GM18867 (cell line): ENCODE data around the gene TRPV2.

Source experiments
- ATAC-seq: cut with Tn5 transposase; IDR thresholded peaks from one replicate; pipeline ENCODE4 v1.9.1; 2021; ENCODE audit warnings: mild to moderate bottlenecking, moderate library complexity; ENCODE audit not compliant: unreplicated experiment

The TRPV2 gene

DNA sequence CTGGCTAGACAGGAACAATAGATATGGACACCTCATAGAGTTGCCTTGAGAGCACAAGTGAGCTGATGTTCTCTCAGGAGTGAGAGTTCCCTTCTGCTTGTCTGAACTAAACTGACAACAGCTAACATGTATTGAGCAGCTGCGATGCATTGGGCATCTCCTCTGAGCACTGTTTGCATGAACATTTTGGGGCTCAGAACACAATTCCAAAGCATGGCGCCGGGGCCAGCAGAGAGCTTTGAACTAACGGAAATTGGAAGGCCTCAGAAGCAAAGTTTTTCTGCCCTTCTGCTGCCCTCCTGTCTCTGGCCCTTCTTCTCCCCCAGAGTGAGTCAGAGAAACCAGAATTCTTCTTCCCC, 38.1 kb downstream of the TRPV2 start:
- ATAC-seq: no peak

GRCh38 chr17:16455997-16456741, 40.8 kb downstream of the TRPV2 start:
- ATAC-seq: no peak

GRCh38 chr17:16456742-16457316, 41.5 kb downstream of the TRPV2 start:
- no peak for ATAC-seq

GRCh38 chr17:16459271-16459670, 43.9 kb downstream of the TRPV2 start:
- ATAC-seq: no peak

DNA sequence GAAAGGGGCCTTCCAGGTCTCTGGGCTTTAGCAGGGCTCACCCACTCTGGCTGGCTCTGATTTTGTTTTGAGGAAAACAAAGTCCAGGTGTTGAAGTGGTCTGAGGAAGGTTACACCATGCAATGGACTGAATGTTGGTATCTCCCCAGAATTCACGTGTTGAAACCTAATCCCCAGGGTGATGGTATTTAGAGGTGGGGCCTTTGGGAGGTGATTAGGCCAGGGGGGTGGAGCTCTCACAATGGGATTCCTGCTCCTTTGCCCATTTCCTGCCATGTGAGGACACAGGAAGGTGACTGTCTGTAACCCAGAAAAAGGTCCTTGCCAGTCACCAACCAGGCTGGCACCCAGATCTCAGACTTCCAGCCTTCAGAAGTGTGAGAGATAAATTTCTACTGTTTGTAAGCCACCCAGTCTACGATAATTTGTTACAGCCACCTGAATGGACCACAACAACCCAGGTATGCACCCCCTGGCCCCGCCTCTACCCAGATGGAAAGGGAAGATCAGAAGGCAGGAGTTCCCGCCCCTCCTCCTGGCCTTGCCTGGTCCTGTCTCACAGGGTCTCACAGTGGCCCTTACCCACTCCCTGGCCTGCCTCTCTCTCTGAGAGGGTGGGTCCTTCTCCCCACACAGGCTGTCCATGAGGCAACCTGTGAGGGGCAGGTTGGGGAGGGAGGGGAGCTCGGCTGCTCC, 44.6 kb downstream of the TRPV2 start:
- ATAC-seq: no peak

- ATAC-seq: no peak
These were observed 45.6 kb downstream of the TRPV2 start for GRCh38 chr17:16460796-16461605.

- ATAC-seq: no peak
These were observed 46.2 kb downstream of the TRPV2 start for GRCh38 chr17:16461606-16461866.

DNA sequence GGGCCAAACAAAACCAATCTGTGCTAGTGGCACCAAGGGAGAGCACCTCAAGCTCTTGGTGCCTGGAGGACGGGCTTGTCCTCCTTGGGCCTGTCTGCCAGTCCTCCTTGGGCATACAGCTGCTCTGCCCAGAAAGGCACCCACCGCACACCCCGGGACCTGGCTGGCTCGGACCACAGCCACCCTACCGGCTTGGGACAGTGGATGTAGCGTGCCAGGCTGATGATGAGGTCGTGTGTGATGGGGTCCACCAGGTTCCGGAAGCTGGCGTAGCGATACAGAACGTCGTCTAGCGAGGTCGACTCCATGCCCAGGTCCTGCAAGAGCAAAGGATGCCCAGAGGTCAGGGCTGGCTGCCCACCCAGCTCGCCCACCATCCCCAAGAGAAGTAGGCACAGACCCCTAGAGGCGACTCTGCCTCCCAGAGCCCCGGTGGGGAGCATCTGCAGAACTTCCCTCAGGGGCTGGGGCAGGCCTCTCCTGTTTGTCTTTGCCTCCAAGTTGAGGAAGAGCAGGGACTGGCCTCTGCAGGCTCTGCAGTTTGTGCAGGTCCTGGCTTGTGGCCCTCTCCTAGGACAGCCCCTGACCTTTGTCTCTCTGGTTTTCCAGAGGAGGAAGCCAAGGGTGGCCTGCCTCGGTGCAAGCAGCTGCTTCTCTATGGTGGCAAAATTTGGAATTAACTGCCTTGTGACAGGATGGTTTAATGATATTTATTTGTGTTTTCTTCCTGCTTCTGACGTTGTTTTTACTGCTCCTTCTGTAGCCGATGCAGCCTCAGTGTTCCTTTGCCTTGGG, 46.9 kb downstream of the TRPV2 start:
- no peak for ATAC-seq

DNA sequence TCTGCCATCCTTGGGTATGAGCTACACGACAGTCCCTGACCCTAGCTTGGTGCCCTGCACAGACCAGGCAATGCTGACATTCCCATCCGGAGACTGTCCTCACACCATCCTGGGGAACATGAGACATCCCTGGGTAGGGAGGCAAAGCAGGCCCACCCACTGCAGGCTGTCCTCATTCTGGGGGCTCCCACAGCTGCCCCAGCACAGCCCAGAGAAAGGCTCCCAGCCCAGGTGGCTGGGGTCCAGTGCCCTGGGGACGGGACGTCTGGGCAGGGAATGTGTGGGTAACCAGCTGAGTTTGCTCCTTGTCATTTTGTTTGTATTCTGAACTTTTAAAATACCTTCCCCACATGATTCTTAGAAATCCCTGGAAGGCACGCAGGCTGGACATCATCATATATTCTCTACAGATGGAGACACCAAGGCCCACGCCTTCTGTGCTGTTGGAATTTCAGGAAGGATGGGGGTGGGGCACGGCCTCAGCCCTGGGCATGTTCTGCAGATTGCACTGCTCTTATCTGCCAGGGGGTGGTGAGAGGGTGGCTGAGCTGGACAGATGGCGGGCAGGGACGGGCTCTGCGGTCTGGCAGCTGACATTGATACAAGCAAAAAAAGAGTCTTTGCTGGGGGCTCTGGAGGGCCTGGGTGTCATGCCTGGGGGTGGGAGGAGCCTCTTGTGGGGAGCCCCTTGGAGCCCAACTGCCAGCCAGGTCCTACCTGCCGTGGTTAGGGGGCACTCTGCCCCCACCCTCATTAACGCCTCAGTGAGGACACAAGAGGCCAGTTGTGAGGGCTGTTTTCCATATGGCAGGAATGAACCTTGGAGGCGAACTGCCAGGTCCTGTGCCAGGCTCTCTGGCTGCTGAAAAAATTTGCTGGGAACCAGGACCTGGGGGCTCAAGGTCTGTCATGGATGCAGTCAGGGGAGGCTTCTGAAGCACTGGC, 48.3 kb downstream of the TRPV2 start:
- ATAC-seq: no peak

DNA sequence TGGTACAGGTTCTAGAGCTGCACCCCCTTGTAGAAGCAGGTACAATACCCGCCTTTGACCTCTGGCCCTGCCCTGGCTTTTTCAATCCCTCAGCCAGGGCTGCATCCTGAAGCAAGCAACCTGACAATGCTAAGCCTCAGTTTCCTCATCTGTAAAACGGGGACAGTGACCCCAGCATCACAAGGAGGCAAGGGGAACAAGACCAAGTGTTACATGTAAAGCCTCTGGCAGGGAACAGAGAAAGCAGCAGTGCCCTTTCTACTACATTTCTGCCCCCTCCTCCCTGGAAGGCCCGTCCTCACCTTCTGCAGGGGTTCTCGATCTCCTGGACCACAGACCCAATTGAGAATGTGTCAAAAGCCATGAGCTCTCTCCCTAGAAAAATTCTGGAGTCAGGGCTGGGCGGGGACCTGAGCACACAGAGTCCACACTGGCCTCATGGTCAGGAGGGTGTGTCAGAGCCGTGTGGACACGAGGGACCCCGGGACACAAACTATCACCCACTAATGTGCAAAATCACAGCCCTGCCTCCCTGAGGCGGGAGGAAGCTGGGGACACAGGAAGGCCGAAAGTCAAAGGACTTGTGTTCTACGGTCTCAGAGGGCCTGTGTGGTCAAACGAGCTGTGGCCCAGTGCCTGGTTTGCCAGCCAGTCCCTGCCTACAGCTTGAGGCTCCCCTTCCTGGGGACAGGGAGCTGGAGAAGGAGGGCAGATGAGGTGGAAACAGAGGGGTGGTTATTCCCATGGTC, 49.1 kb downstream of the TRPV2 start:
- ATAC-seq: no peak

DNA sequence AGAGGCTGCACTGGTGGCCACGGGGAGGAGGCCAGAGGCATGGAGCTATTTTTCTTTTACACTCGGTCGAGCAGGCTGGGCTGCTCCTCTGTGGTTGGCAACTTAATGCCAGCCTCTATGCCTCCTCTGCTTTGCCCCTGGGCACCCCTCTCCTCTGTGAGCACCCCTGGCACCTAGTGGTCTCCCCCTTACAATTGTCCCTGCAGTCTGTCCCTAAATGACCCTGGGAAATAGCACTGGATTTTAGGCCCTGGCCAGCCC, 49.6 kb downstream of the TRPV2 start:
- no peak for ATAC-seq

GRCh38 chr17:16465861-16466338, 50.5 kb downstream of the TRPV2 start:
- ATAC-seq: no peak

GRCh38 chr17:16466407-16466806, 51.0 kb downstream of the TRPV2 start:
- no peak for ATAC-seq

GRCh38 chr17:16467044-16467443, 51.7 kb downstream of the TRPV2 start:
- ATAC-seq: no peak

GRCh38 chr17:16467886-16468285, 52.5 kb downstream of the TRPV2 start:
- no peak for ATAC-seq

DNA sequence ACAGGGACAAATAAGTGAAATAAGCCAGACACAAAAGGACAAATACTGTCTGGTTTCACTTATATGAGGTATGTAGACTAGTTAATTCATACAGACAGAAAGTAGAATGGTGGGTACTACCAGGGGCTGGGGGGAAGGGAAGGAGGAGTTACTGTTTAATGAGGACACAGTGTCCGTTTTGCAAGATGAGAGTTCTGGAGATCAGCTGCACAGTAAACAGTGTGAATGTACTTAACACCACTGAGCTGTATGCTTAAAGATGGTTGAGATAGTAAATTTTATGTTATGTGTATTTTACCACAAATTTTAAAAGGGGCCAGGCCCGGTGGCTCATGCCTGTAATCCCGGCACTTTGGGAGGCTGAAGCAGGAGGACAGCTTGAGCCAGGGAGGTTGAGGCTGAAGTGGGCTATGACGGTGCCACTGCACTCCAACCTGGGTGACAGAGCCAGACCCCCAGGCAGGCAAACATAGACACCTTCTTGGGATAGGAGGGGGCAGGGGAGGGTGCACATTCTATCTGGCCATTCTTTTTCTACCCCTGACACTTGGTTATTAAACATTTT, 53.1 kb downstream of the TRPV2 start:
- ATAC-seq: no peak

- no peak for ATAC-seq
These were observed 54.9 kb downstream of the TRPV2 start for GRCh38 chr17:16470265-16470664.

- no peak for ATAC-seq
These were observed 55.9 kb downstream of the TRPV2 start for GRCh38 chr17:16471295-16471694.

DNA sequence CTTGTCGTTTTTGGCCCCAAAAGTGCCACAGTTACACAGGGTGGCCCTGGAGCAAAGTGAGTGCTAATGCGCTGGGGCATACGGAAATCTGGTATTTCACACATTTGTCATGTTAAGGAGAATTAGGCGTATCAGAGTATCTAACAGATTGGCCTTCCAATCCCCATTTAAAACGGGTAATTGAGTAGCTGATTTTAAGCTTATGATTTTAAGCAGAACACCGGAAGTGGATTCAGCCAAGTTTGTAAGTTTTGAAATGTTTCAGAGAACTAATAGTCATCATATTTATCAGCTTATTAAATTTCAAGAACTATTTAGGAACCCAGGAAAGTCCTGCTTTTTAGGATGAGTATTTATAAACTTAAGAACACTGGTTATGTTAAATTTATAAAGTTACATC, 57.2 kb downstream of the TRPV2 start:
- ATAC-seq: no peak
